ENCODE results near the gene GTSE1. TPM values are rescaled to one million over a fixed set of nuclear protein-coding genes. Genes with fewer than 3 reads are reported as not detected.

GTSE1 gene
- total RNA-seq, 1 donor from 2014 or later, result 0.32 TPM

- intact Hi-C loops (cut with DNase I), result loop anchor here (2.0 to 10.0 kb wide), 2 partner anchors 171 to 315 kb away; no protein-coding TSS in a partner anchor
- DNase-seq (ENCODE audit: low spot score), result no peak
These were observed 73.3 kb downstream of the GTSE1 start for GRCh38 chr22:46369716-46370583.

- no peak for DNase-seq (ENCODE audit: low spot score)
- intact Hi-C loops (cut with DNase I), result no loop called here
These were observed 74.1 kb downstream of the GTSE1 start for GRCh38 chr22:46370584-46371291.

- DNase-seq (ENCODE audit: low spot score), result no peak
These were observed 75.1 kb downstream of the GTSE1 start for GRCh38 chr22:46371623-46372226.

GRCh38 chr22:46372686-46373085, 76.0 kb downstream of the GTSE1 start:
- no peak for DNase-seq (ENCODE audit: low spot score)
- intact Hi-C loops (cut with DNase I), result no loop called here

More at GRCh38 chr22:46371623-46372226, 75.1 kb downstream of the GTSE1 start:
- intact Hi-C loops (cut with DNase I), result no loop called here

GRCh38 chr22:46373159-46373558, 76.5 kb downstream of the GTSE1 start:
- intact Hi-C loops (cut with DNase I), result no loop called here
- no peak for DNase-seq (ENCODE audit: low spot score)

GRCh38 chr22:46373921-46374662, 77.4 kb downstream of the GTSE1 start:
- intact Hi-C loops (cut with DNase I), result no loop called here
- no peak for DNase-seq (ENCODE audit: low spot score)

GRCh38 chr22:46374663-46375474, 78.2 kb downstream of the GTSE1 start:
- DNase-seq (ENCODE audit: low spot score), result no peak
- intact Hi-C loops (cut with DNase I), result no loop called here

- no peak for DNase-seq (ENCODE audit: low spot score)
- intact Hi-C loops (cut with DNase I), result no loop called here
These were observed 79.4 kb downstream of the GTSE1 start for GRCh38 chr22:46376111-46376510.

GRCh38 chr22:46376908-46377524, 80.3 kb downstream of the GTSE1 start:
- intact Hi-C loops (cut with DNase I), result no loop called here
- no peak for DNase-seq (ENCODE audit: low spot score)

GRCh38 chr22:46377525-46378425, 81.1 kb downstream of the GTSE1 start:
- no peak for DNase-seq (ENCODE audit: low spot score)
- intact Hi-C loops (cut with DNase I), result no loop called here

GRCh38 chr22:46378426-46379065, 81.9 kb downstream of the GTSE1 start:
- DNase-seq (ENCODE audit: low spot score), result no peak
- intact Hi-C loops (cut with DNase I), result no loop called here

- no peak for DNase-seq (ENCODE audit: low spot score)
- intact Hi-C loops (cut with DNase I), result no loop called here
These were observed 82.6 kb downstream of the GTSE1 start for GRCh38 chr22:46379066-46379930.

GRCh38 chr22:46380069-46380468, 83.4 kb downstream of the GTSE1 start:
- DNase-seq (ENCODE audit: low spot score), result no peak
- intact Hi-C loops (cut with DNase I), result no loop called here

Data from cardiac septum (tissue), 1 donor.